T-helper 1 cell (primary cell): ENCODE measurements around the gene PDCD11.
A peak's percentile ranks its signal among the peaks of the same experiment; 100 is the strongest.
"Not testable (repeated sequence)": the region's sequence is repeated elsewhere in the genome, so short reads cannot be mapped to it uniquely, and the experiment has no call there.

Source experiments
- DNase-seq, 5 donors: peaks; one replicate each; pipeline ENCODE4 v3.0.0-alpha.2; 2012 to 2020
- total RNA-seq, 4 donors: gene quantifications; one replicate each; lab custom pipeline; 2026; lab: John Stamatoyannopoulos, UW

PDCD11 gene
- 51.2 to 92.9 (median 81.2) reads per million in 4 donors for total RNA-seq

- DNase-seq: peak; percentile 88 to 97 (median 91)
Observed at GRCh38 chr10:103396067-103396788, at the start of gene PDCD11, which contains the start of gene ATP5MK. Gene PDCD11, plus strand, starts transcription at chr10:103396626. Its CDS starts 1,801 bp downstream, at chr10:103398427. Gene ATP5MK, minus strand, starts transcription at chr10:103396475. Its CDS starts 4,018 bp downstream, at chr10:103392457.

DNA sequence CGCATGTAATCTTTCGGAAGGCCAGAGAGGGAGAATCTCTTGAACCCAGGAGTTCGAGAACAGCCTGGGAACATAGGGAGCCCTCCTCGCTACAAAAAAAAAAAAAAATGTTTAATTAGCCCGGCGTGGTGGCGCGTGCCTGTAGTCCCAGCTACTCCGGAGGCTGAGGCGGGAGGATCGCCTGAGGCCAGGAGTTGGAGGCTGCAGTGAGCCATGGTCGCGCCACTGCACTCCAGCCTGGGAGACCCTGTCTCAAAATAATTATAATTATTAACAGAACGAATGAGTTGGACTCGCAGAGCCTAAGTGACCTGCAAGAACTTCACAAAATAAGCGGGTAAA, 46.3 kb upstream of the PDCD11 start:
- no peak for DNase-seq

GRCh38 chr10:103350517-103351260, 45.7 kb upstream of the PDCD11 start, which contains the start of gene PCGF6:
Gene PCGF6, minus strand, starts transcription at chr10:103351140. Its CDS starts 74 bp downstream, at chr10:103351066.
- DNase-seq: peak; percentile 38 to 79 (median 52)

- no peak for DNase-seq
Observed at GRCh38 chr10:103353281-103353680, 43.1 kb upstream of the PDCD11 start.

- not testable (repeated sequence) for DNase-seq
Observed at GRCh38 chr10:103354567-103354966, 41.9 kb upstream of the PDCD11 start.

GRCh38 chr10:103355906-103356599, 40.4 kb upstream of the PDCD11 start:
- DNase-seq: no peak

DNA sequence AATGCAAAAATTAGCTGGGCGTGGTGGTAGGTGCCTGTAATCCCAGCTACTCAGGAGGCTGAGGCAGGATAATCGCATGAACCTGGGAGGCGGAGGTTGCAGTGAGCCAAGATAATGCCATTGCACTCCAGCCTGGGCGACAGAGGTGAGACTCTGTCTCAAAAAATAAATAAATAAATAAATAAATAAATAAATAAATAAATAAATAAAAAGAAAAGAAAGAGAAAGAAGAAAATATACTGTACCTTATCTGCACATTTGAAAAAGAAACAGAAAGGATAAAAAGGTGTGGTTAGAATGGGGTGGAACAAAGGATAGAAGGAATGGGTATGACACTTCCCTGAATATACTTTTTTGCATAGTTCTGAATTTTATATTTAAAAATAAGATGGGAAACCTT, 36.9 kb upstream of the PDCD11 start:
- DNase-seq: not testable (repeated sequence)

DNA sequence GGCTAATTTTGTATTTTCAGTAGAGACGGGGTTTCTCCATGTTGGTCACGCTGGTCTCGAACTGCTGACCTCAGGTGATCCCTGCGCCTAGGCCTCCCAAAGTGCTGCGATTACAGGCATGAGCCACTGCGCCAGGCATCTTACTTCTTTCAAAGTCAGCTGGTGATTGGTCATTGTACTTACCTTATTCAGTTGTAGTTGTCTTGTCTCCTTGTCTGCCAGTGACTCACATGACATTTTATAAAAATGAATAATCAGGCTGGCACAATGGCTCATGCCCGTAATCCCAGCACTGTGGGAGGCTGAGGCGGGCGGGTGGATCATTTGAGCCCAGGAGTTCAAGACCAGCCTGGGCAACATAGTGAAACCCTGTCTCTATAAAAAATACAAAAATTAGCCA, 35.6 kb upstream of the PDCD11 start:
- not testable (repeated sequence) for DNase-seq

DNA sequence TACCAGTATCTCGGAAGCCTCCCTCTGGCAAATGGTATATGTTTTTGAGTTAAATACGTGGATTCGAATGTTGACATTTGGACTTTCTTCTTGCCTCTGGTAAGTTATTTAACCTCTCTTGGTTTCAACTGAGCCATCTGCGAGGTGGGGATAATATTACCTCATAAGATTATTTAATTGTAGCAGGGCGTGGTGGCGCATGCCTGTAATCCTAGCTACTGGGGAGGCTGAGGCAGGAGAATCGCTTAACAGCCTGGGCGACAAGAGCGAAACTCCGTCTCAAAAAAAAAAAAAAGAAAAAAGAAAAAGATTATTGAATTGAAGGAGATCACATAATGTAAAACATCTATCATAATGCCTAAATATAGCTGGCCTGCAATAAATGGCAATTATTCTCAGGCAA, 29.0 kb upstream of the PDCD11 start:
- no peak for DNase-seq

DNA sequence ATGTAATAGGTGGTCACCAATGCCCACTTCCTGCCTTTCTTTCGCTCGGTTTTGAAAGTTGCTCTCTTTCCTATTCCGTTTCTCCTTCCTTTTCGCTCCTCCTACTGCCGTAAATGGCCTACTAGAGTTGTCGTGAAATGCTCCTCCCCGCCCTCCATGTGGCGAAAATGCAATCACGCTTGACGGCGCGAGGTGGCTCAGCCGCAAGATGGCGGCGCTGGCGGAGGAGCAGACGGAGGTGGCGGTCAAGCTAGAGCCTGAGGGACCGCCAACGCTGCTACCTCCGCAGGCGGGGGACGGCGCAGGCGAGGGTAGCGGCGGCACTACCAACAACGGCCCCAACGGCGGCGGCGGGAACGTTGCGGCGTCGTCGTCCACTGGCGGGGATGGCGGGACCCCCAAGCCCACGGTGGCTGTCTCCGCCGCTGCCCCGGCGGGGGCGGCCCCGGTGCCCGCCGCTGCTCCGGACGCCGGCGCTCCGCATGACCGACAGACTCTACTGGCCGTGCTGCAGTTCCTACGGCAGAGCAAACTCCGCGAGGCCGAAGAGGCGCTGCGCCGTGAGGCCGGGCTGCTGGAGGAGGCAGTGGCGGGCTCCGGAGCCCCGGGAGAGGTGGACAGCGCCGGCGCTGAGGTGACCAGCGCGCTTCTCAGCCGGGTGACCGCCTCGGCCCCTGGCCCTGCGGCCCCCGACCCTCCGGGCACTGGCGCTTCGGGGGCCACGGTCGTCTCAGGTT, 28.5 kb upstream of the PDCD11 start, which contains the start of gene TAF5:
Gene TAF5 (plus strand): TSS at position 195 of the 737 bp plus-strand sequence. CDS start 14 bp downstream, at position 209.
- peak; percentile 76 to 96 (median 84) for DNase-seq

- no peak for DNase-seq
Observed at GRCh38 chr10:103373544-103373943, 22.9 kb upstream of the PDCD11 start.

- DNase-seq: no peak
Observed at GRCh38 chr10:103374263-103374662, 22.2 kb upstream of the PDCD11 start.

DNA sequence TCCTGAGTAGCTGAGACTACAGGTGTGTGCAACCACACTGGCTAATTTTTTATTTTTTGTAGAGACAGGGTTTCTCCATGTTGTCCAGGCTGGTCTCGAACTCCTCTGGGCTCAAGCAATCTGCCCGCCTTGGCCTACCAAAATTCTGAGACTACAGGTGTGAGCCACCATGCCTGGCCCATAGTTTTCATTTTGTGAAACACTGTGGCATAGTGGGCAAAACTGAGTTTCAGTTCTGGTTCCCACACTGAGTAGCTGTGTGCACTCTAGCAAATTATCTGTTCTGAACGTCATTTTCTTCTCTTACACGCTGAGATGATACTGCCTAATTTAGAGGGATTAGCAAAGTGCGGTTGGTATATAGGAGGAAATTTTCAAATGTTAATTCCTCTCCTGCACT, 13.7 kb upstream of the PDCD11 start:
- no peak for DNase-seq

DNA sequence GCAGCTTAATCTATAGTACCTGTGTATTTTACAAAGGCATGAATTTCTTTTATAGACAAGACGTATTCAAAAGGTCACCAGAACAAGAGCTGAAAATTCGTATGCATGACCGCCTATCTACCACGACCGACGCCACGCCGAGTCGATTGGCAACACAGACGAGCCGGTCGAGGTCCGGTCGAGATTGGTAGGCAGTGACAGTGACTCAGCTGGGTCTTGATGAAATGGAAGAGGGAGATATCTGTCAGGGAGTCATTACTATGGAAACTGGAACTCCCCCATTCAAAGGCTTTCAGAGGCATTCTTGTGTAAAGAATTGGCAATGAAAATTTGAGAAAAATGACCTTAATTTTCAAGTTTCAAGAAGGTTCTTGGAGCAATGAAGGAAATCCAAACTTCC, 2.2 kb upstream of the PDCD11 start:
- no peak for DNase-seq

- DNase-seq: no peak
Observed at GRCh38 chr10:103395754-103396066, 716 bp upstream of the PDCD11 start.

DNA sequence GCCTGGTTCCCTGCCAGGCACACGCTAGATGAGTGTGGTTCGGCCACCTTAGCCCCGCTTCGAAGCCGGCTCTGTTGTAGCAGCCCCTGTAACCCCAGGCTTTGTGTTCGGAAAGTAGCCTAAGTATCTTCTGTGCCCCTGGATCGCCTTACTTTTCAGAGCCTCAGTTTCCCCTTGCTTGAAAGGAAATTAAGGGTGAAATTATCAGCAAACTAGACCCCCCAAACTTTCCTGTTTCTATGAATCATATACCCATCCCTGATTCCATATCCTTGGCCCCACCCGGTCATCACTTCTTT, 312 bp downstream of the PDCD11 start:
- no peak for DNase-seq

DNA sequence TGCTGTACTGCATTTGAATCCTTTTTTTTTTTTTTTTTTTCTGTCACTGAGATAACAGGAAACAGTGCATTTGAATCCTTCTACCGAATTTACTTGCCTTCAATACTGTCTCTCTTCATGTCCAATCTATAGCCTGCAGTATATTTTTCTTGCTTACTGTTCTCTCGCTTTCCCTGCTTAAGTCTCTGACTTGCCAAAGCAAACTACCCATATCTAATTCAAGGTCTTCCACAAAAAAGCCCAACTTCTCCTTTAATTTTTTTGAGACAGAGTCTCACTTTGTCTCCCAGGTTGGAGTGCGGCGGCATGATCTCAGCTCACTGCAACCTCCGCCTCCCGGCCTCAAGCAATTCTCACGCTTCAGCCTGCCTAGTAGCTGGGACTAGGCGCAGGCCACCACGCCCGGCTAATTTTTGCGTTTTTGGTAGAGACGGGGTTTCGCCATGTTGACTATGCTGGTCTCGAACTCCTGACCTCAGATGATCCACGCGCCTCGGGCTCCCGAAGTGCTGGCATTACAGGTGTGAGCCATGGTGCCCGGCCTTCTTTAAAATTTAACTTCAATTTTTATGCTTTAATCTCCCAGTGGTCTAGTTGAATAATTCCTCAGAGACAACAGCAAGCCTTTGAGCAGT, 882 bp downstream of the PDCD11 start:
- DNase-seq: no peak

- DNase-seq: no peak
Observed at GRCh38 chr10:103413564-103413963, 17.1 kb downstream of the PDCD11 start.

DNA sequence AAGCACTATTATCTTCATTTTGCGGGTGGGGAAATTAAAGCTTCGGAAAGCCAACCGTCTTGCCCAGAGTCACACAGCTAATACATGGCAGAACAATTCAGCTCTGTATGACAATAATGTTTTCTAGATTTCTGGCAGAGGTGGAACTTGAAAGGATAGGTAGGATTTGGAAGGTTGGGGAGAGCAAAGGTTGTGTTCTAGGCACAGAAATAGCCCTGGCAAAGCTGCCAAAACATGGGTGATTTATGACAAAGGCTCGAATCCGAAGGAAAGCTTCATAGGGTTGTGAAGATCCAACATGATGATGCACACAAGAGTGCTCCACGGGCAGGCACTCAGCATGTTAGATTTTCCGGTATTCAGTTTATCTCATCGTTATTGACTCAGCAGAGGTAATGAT, 19.2 kb downstream of the PDCD11 start:
- no peak for DNase-seq

GRCh38 chr10:103416436-103417147, 20.2 kb downstream of the PDCD11 start:
- peak; percentile 19 to 66 (median 55) for DNase-seq

DNA sequence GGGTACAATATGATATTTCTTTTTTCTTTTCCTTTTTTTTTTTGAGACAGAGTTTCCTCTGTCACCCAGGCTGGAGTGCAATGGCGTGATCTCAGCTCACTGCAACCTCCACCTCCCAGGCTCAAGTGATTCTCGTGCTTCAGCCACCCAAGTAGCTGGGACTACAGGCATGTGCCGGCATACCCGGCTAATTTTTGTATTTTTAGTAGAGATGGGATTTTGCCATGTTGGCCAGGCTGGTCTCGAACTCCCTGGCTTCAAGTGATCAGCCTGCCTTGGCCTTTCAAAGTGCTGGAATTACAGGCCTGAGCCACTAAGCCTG, 20.7 kb downstream of the PDCD11 start:
- not testable (repeated sequence) for DNase-seq

GRCh38 chr10:103417601-103418000, 21.2 kb downstream of the PDCD11 start:
- DNase-seq: no peak
